GM20000 (cell line): ENCODE measurements around the gene NXPE3.

Source experiments
- DNase-seq: peaks from one replicate; pipeline ENCODE4 v3.0.0; 2012; ENCODE audit warnings: low spot score
- TF ChIP-seq, protein P1 (sequence below): IDR thresholded peaks from 2 replicates; pipeline ENCODE4 v1.5.1; 2012; ENCODE audit warnings: mild to moderate bottlenecking, control low read depth; ENCODE audit errors: extremely low read depth, missing control alignments

NXPE3 gene

DNA sequence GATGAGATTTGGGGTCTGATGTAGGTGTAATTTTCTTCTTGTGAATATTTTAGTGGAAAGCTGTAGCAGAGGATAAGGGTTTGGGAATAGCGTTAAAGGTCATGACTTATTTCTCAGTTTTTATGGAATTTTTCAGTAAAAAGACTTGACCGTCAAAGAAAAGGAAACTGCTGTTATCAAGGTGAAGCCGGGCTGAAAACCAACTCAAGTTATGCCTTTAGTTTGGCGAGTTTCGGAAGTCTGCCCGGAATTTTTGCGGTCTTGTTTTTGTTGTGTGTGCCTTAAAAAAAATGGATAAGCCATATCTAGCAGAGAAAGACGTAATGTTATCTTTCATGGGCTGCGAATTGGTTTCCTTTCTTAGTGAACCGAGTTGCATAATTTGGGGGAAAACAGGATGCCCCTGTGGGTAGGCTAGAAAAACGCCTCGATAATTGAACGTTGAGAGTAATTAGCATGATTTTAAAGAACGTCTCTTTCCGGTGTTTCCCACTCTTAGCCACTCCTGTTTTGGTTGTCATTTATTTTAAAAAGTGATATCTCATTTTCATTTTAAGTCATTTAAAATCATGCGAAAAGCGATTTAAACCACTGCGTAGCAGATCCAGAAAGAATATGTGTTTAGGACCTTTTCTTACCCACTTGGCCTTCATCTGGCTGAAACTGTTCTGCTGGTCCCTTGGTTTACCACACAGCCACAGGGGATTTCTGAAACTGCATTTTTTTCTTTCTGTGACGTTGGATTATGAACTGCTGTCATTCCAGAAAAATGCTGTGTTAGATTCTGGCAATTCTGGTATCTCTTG is 71.4 kb downstream of the NXPE3 start:
- TF ChIP-seq, protein P1, sequence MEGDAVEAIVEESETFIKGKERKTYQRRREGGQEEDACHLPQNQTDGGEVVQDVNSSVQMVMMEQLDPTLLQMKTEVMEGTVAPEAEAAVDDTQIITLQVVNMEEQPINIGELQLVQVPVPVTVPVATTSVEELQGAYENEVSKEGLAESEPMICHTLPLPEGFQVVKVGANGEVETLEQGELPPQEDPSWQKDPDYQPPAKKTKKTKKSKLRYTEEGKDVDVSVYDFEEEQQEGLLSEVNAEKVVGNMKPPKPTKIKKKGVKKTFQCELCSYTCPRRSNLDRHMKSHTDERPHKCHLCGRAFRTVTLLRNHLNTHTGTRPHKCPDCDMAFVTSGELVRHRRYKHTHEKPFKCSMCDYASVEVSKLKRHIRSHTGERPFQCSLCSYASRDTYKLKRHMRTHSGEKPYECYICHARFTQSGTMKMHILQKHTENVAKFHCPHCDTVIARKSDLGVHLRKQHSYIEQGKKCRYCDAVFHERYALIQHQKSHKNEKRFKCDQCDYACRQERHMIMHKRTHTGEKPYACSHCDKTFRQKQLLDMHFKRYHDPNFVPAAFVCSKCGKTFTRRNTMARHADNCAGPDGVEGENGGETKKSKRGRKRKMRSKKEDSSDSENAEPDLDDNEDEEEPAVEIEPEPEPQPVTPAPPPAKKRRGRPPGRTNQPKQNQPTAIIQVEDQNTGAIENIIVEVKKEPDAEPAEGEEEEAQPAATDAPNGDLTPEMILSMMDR = no peak
- DNase-seq = peak; percentile 52

DNA sequence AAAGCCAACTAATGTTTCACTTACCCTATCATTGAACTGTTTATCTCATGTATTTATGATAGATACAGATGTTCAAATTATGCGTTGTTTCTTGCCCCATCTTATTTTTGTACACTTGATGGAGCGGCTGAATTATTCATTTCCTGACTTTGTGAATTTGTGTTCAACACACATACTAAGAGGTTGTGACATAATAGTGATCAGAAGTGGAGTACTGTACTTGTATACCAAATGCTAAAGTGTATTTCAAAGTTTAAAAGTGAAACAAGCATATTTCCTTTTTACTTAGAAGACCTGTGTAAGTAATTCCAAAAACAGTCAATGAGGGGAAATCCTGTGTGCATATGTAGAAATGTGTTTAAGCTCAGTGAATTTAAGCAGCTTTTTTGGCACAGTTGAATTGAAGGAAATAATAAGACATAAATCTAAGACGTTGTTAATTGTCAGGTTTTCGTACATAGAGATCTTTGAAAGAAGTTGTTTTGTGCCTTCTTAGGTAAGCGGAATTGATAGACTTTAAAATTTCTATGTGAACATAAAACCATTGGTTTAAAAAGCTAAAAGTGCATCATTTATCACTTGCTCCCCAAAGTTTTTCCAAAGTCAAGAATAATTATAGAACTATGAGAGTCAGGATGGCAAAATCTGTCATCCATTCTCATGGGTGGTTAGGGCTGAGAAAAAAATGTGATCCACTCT is 72.2 kb downstream of the NXPE3 start:
- TF ChIP-seq, protein P1 = no peak
- no peak for DNase-seq

DNA sequence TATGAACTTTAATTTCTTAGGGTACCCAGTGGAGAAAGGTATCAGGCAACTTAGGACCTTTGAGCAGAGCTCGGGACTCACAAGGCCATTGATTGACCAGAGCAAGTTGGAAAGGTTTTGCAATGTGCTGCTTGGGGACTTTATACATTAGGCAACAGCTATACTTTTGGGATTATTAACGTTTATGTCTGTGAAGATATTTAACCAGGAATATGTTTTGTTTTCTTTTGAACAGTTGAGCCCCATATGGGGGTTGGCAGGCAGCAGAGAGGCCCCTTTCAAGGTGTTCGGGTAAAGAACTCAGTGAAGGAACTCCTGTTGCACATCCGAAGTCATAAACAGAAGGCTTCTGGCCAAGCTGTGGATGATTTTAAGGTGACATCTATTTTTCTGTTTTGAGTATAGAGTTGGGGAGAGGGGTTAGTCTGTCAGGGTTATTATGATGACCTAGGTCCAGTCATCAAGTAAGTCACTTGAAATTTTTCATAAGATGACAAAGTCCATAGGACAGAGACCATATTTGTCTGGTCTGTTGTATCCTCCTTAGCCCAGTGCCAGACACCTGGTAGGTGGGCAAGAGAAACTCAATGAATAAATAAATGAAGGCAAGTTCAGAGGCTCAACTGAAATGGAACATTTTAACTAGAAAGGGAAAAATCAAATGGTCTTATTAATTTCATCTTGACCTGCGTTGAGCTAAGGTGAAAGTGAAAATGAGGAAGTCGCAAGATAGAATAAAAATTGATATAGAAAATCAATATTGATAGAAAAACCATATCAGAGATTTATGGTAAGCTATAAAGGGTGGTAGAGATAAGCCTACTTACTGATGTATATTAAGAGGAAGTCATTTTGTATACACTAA is 73.1 kb downstream of the NXPE3 start:
- TF ChIP-seq, protein P1 = no peak
- no peak for DNase-seq

DNA sequence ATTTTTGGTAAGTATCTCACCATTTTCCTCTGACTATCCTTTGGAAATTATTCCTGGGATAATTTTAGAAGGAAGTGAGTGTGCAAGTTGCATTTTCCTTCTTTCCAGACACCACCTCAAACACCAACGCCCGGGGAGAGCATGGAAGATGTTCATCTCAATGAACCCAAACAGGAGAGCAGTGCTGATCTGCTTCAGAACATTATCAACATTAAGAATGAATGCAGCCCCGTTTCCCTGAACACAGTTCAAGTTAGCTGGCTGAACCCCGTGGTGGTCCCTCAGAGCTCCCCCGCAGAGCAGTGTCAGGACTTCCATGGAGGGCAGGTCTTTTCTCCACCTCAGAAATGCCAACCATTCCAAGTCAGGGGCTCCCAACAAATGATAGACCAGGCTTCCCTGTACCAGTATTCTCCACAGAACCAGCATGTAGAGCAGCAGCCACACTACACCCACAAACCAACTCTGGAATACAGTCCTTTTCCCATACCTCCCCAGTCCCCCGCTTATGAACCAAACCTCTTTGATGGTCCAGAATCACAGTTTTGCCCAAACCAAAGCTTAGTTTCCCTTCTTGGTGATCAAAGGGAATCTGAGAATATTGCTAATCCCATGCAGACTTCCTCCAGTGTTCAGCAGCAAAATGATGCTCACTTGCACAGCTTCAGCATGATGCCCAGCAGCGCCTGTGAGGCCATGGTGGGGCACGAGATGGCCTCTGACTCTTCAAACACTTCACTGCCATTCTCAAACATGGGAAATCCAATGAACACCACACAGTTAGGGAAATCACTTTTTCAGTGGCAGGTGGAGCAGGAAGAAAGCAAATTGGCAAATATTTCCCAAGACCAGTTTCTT is 74.2 kb downstream of the NXPE3 start:
- DNase-seq = no peak
- TF ChIP-seq, protein P1 = no peak

- DNase-seq = no peak
- TF ChIP-seq, protein P1 = no peak
These were observed 75.0 kb downstream of the NXPE3 start for GRCh38 chr3:101853982-101854381.

DNA sequence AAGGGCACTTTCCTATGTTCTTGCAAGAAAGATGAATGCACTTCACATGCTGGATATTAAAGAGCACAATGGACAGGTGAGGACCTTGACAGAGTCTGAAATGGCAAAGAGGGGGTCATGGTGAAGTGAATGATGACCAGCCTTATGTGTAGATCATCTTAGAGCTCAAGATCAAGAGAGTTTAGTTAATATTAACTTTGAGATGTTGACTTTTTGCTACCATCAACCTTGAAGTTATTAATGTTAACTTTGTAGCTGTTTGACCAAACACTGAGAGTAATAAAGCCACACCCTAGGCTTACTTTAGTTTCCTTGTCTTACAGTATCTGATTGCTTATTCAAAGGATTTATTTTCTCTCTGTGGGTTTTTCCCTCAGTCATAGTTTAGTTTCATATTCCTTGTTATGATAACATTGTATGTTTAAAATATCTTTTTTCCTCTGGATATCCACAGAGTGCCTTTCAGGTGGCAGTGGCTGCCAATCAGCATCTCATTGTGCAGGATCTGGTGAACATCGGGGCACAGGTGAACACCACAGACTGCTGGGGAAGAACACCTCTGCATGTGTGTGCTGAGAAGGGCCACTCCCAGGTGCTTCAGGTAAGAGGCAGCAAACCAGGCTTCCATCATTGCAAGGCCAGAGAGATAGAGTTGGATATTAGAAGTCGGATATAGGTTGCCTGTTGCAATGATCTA is 75.7 kb downstream of the NXPE3 start:
- TF ChIP-seq, protein P1 = no peak
- DNase-seq = no peak
